Activated T-cell treated with anti-CD3 and anti-CD28 coated beads for 24 hours (primary cell): ENCODE measurements around the gene PLAAT5.
"Not testable (repeated sequence)": the region's sequence is repeated elsewhere in the genome, so short reads cannot be mapped to it uniquely, and the experiment has no call there.

Experiments
- DNase-seq: peaks from one replicate; pipeline ENCODE4 v3.0.0-alpha.2; 2020; ENCODE audit warnings: low read depth

The PLAAT5 gene, protein sequence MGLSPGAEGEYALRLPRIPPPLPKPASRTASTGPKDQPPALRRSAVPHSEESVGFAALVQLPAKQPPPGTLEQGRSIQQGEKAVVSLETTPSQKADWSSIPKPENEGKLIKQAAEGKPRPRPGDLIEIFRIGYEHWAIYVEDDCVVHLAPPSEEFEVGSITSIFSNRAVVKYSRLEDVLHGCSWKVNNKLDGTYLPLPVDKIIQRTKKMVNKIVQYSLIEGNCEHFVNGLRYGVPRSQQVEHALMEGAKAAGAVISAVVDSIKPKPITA

DNA sequence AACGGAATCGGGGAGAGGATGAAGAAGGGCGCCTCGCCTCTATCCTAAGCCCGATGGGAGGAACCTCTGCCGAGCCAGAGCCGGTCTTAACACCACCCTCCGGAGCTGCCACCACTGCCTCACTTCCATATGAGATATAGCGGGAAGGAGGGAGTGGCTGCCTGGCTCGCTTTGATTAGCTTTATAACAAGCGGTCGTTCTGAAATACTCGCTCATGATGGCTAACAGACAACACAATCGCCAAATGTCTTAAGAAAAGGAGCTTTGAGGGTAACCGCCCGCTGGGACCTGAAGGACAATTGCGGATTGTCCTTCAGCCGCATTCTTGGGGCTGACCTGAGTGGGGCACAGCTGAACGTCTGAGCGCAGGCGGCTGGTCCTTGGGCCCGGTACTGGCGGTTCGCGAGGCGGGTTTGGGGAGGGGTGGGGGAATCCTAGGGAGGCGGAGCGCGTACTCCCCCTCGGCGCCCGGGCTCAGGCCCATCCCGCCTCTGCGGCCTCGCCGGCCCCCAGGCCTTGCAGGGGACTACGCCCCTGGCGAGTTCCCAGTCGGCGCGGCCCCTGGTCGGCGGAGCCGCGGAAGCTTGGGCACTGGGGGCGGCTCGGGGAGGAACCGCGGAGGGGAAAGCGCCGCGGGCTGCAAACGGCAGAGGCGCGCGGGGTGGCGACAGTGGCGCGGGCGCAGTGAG lies at the start of gene PLAAT5:
TSS of gene PLAAT5 (minus strand) at position 617 of the 689 bp plus-strand sequence. CDS start at position 484, 133 bp downstream.
- DNase-seq = no peak

DNA sequence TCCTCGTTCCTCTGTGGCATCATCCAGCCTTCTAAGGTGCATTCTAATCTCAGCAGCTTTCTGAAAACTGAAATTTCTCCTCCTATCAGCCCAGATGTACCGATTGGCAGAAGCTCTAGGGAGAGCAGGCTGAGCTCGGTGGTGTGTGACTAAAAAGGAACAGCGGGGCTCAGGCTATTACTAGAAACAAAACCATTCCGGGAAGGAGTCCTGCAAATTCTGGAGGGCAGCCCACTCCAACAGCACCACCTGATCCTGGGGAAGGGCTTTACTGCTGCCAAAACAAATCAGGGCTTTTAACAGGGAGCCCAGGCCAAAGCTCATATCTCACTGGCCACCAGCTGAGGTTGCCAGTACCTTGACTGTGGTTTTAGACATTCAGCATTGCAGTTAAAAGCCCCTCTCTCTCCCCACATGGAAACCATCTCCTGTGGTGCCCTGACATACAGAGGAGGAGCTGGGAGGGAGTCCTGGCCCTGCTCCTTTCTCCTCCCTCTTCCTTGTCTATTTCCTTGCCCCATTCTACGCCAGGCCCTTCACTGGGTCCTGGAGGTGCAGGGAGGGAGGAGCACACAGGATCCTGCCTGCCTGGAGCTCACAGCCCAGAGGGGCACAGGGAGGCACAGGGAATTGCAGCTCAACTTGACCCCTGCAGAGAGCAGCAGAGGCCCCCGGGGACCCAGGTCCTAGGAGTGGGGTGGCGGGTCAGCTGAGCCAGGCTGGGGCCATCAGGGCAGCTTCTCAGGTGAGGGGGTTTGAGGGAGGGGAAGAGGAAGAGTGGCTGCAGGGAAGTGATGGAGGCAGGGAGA lies 46.5 kb upstream of the PLAAT5 start:
- DNase-seq = no peak

DNA sequence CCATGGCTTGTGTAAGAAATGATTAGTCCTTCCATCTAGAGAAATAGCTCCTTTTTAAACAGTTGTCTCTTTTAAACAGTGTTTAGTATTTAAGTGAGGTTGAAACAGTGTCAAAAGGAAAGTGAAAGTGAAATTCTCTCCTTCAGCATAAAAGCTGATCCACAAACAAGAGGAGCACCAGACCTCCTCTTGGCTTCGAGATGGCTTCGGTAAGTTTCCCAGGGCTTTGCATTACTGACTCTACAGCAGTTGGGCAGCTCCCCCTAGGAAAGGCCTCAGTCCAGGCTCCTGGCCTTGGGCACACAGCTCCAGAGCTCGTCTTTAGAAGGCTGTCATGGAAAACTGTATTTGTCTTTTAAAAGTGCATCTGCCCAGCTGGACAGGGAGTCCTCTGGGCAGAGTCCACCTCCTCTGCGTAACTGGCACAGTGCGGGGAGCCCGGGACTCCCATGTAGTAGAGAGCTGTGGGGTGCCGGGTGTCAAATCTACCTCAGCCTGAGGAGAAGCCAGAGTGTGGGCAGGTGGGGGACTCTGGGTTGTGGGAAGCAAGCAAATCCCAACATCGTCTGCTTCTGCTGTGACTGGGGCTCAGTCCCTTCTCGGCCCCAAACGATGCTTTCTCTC lies 45.8 kb upstream of the PLAAT5 start, which contains the start of gene PLAAT4:
TSS of gene PLAAT4 (plus strand) at position 140 of the 624 bp plus-strand sequence. CDS start at position 201, 61 bp downstream.
- no peak for DNase-seq

DNA sequence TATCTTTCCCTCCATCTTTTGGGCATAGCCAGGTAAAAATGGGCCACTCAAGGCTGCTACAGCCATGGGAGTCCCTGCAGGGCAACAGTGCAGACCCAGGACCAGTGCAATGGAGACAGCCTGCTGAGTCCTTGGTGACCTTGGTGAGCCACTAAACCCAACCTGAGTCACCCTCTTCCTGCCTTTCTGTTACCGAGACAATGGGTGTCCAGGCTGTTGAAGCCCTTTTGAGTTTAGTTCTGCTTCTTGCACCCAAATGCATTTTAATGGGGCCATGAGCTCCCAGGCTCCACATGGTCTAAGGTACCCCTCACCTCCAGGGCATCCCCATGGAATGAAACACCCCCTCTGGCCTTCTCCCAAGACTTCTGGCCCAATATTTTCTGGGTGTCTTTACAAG lies 44.8 kb upstream of the PLAAT5 start:
- no peak for DNase-seq

DNA sequence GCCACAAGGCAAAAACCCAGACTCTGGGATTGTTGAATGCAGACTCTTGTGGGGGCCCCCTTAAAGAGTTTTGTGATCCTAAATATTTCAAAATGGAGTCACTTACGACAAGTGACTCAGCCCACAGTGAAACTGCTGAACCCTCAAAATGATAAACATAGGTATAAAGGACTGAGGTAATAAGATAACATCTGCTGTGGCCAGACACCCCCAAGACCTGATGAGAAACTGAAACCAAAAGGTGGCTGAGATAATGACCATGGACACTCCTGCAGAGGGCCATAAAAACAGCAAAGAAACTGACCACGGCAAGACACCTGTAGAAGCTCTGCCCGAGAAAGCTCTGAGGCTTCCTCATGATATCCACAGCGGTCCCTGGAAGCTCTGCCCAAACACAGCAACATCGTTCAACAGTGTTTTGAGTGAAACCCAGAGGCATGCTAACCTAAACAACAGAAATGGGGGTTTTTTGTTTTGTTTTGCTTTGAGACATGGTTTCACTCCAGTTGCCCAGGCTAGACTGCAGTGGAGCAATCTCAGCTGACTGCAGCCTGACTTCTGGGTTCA lies 44.0 kb upstream of the PLAAT5 start:
- DNase-seq = no peak

DNA sequence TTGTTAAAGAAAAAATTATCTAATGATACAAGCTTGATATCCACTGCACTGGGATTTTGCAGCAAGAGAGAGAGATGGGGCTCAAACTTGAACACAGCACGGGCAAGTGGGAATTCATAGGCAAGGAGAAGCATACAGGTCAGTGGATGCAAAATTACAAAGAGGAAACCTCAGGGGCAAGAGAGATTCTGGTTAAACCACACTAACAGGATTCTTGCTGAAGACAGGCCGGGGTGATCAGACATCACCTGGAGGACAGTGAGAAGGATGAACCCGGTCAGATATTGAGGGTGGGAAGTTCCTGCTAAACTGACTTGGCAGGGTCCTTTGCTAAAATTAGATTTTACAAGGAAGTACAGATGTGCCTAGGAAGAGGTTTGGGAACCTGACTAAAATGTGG lies 43.1 kb upstream of the PLAAT5 start:
- DNase-seq = no peak

DNA sequence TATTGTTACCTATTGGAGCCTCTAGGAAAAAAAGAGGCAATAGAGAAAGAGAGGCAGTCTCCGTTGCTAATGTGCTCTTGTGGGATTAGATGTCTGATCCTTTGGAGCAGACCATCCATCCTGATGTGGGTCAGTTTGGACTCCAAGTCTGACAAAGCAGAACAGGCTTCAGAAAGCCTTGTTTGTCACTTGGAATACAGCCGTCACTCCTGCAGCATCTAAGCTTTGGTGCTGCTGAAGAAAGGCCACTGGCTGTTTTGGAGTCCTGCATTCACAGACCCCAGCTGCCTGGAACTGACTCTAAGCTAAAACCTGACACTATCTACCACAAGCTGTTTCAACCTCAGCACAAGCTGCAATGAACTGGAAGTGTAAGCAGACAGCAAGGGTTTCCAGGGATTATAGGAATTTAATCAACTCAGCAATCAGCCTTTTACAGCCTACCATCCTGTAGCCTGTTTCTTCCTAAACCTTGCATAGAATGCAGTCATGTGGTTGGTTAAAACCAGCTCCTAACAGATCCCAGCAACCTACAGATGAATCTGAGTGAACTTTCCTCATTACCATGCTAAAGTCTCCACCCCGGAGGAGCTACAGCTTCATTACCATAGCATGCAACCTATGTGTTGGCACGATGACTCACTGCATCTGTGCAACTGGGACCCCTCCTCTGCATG lies 42.0 kb upstream of the PLAAT5 start:
- DNase-seq = no peak

DNA sequence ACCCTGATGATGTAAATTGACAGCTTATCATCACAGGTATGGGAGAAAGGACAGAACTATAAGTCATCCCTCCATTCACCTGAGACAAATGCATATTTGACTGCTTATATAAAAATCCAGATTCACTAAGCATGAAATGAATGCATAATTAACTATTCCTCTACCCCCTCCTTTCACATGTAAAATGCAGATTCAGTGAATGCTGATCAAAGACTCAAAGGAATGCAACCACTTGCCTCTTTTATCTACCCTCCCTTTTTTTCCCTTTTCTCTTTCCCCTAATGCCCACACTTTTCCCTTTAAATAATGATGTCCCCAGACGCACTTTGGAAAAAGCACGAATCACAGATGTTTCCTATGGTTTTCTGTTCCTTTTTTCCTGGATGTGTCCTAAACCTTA lies 41.1 kb upstream of the PLAAT5 start:
- DNase-seq = no peak

DNA sequence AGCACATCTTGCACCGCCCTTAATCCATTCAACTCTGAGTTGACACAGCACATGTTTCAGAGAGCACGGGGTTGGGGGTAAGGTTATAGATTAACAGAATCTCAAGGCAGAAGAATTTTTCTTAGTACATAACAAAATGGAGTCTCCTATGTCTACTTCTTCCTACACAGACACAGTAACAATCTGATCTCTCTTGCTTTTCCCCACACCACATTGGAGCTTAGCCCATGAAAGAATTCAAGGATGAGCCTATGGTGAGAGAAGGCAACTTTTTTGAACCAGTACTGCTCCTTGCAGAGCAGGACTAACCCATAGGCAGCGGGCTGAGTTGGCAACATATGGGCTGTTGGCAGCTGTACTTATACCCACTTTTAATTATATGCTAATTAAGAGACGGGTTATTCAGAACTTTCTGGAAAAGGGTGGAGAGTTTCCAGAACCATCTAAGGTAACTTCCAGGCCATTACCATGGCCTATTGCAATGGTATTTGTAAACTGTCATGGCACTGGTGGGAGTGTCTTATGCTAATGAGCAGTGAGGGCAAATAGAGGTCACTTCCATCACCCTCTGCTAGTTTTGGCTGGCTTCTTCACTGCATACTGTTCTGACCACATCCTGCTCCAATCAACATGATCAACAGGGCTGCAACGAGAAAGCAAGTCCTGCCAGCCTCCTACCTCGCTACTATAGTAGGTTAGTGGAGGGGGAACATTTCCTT lies 40.3 kb upstream of the PLAAT5 start:
- not testable (repeated sequence) for DNase-seq

DNA sequence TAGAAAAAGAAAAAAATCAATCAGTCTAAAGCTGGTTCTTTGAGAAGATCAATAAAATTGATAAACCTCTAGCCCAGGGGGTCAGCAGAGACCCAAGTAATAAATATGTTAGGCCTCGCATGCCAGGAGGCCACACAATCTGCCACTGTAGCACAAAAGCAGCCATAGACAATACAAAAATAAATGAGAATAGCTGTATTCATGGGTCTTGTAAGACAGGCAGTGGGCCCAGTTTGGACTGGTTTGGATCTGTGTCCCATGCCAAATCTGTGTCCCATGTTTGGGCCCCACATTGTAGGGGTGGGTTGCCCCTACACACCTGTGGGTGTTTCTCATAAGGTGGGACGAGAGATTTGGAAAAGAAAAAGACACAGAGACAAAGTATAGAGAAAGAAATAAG lies 39.1 kb upstream of the PLAAT5 start:
- no peak for DNase-seq

DNA sequence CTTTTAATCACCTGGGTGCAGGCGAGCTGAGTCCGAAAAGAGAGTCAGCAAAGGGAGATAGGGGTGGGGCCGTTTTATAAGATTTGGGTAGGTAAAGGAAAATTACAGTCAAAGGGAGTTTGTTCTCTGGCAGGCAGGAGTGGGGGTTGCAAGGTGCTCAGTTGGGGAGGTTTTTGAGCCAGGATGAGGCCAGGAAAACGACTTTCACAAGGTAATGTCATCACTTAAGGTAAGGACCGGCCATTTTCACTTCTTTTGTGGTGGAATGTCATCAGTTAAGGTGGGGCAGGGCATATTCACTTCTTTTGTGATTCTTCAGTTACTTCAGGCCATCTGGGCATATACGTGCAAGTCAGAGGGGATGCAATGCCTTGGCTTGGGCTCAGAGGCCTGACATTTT lies 38.4 kb upstream of the PLAAT5 start:
- not testable (repeated sequence) for DNase-seq

DNA sequence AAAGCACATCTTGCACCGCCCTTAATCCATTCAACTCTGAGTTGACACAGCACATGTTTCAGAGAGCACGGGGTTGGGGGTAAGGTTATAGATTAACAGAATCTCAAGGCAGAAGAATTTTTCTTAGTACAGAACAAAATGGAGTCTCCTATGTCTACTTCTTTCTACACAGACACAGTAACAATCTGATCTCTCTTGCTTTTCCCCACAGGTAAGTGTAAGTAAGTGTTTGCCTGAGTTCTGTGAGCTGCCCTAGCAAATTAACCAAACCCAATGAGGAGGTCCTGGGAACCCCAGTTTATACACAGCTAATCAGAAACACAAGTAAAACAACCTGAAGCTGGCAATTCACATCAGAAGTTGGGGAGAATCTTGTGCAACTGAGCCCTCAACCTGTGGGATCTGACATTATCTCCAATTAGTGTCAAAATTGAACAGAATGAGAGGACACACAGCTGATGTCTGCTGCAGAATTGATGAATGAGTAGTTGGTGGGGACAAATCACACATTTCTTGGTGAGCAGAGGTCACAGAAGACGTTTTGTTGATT lies 37.8 kb upstream of the PLAAT5 start:
- DNase-seq = not testable (repeated sequence)

DNA sequence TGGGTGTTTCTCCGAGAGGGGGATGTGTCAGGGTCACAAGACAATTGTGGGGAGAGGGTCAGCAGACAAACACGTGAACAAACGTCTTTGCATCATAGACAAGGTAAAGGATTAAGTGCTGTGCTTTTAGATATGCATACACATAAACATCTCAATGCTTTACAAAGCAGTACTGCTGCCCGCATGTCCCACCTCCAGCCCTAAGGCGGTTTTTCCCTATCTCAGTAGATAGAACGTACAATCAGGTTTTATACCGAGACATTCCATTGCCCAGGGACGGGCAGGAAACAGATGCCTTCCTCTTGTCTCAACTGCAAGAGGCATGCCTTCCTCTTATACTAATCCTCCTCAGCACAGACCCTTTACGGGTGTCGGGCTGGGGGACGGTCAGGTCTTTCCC lies 37.2 kb upstream of the PLAAT5 start:
- DNase-seq = not testable (repeated sequence)

DNA sequence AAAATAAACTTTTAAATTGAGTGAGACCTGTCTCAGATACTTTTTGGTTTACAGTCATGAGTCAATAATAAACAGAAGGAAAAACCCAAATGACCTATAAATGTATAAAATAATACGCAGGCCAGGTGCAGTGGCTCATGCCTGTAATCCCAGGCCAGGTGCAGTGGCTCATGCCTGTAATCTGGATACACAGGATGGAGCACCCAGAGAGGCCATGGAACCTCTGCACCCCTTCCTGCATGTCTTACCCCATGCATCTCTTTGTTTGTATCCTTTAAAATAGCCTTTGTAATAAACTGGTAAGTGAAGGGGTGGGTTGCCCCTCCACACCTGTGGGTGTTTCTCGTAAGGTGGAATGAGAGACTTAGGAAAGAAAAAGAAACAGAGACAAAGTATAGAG lies 36.7 kb upstream of the PLAAT5 start:
- no peak for DNase-seq

DNA sequence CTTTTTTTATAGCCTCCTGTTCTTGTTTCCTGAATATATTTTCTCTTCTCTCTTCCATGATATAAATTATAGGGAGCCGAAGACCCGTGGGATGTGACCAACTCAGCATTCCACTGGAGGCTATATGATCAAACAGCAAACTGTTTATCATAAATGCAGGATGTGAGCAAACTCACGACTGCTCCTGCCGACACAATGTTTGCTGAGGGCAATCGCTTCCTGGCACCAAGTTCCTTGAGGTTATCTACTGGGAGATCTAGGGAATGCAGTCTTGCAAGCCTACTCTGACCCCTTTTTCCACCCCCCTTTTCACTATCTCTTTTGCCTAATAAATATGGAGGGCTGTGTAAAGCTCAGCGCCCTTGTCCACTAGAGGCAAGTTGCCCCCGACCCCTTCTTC lies 32.2 kb upstream of the PLAAT5 start:
- no peak for DNase-seq

DNA sequence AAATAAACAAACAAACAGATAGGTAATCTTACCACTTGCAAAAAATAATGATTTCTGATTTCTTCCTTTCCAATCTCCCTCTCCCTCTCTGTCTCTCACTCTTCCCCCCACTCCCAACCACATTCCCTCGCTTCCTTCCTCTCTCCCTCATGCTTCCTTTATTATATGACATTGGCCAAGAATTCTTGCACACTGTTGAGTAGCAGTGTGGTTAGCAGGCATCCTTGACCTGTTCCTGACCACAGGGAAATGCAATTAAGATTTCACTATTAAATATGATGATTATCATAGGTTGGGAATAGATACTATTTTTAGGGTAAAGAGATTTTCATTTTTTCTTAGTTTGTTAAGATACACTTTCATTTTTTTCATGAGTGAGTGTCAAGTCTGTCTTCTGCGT lies 30.9 kb upstream of the PLAAT5 start:
- no peak for DNase-seq

DNA sequence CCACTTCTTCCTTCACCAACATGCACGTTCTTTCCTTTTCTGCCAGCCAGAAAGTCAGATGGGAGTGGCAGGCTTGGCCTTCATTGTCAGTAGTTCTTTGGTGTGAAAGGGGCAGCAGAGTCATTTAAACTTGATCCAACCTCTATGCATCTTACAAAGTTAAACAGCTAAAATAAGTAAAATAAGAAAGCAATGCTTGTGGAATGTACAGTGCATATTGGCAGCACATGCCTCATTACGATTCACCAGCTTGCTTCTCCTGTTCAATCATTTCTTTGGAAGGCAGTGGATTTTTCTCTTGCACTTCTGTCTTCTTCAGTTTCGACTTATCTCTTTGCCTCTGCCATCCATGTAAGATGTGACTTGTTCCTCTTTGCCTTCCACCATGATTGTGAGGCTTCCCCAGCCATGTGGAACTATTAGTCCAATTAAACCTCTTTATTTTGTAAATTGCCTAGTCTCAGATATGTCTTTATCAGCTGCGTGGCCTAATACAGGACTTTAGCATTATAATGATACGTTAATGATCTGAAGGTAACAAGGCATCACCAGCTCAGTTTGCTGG lies 29.7 kb upstream of the PLAAT5 start:
- DNase-seq = no peak

DNA sequence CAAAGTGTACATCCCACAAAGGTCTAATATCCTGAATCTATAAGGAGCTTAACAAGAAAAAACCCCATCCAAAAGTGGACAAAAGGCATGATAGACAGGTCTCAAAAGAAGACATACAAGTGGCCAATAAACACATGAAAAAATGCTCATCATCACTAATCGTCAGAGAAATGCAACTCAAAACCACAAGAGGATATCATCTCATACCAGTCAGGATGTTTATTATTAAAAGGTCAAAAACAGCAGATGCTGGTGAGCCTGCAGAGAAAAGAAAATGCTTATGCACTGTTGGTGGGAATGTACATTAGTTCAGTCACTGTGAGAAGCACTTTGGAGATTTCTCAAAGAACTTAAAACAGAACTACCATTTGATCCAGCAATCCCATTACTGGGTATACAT lies 27.6 kb upstream of the PLAAT5 start:
- DNase-seq = no peak

DNA sequence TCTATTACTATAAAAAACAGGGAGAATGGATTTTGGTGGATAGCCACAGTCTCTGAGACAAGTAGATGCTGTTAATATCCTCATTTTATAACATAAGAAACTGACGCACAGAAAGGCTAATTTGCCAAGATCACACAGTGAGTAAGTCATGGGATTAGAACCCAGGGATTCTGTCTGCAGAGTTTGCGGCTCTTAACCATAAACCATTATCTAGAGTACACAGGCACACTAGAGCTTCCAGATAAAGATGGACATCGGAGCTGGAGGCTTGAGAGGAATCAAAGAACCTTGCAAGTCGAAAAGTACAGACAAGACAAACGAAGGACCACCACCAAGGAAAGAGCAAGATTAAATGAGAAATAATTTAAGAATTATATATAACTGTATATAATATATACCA lies 26.2 kb upstream of the PLAAT5 start:
- DNase-seq = no peak

DNA sequence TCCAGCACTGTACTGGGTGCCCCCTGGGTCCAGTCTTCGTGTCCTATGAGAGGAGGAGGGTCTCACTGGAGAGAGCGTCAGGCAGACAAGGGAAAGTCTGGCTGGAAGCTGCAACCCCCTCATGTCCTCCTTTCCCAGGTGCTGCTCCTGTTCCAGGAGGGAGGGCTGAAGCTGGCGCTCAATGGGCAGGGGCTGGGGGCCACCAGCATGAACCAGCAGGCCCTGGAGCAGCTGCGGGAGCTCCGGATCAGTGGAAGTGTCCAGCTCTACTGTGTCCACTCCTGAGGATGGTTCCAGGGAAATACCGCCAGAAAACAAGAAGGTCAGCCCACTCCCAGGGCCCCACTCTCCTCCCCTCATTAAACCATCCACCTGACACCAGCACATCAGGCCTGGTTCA lies 25.1 kb upstream of the PLAAT5 start:
- no peak for DNase-seq
